HCT116 (cell line): ENCODE results near the gene COTL1. TPM values are rescaled to one million over a fixed set of nuclear protein-coding genes. Genes with fewer than 3 reads are reported as not detected.

Experiments
- ATAC-seq: fragments of 200-7000 bp; cut with Tn5 transposase; 2 replicates; pipeline ENCODE4 v1.9.1; 2020; ENCODE audit warnings: mild to moderate bottlenecking, moderate library complexity
- BruUV-seq: library from RNA; stranded (reverse); fragments of 400-500 nt; replicated peaks from 2 replicates; lab custom pipeline; 2021; lab: Mats Ljungman, UMichigan
- CTCF ChIA-PET: fragments of 300-600 bp; sonication (Branson Sonifier 250); formaldehyde crosslinking; loops from one replicate; lab custom pipeline; 2021; ENCODE audit warnings: antibody characterized with exemption; lab: Charles Lee
- POLR2A ChIA-PET: fragments of 300-600, 350-600 bp; sonication (Branson Sonifier 250); formaldehyde crosslinking; loops from one replicate; lab custom pipeline; 2021; ENCODE audit warnings: antibody characterized with exemption; lab: Charles Lee
- RAD21 ChIA-PET, 2 experiments: fragments of 300-600 bp; sonication (Branson Sonifier 250); formaldehyde crosslinking; loops; one replicate each; lab custom pipeline; 2023; ENCODE audit warnings: low total read pairs in 2 of 2; ENCODE audit not compliant: uncharacterized antibody in 2 of 2, unreplicated experiment in 2 of 2, low non-redundant PET in 1 of 2; lab: Charles Lee
- DNase-seq: peaks from one replicate; pipeline ENCODE4 v3.0.0-alpha.2; 2010; ENCODE audit warnings: low read depth, low spot score
- H2AFZ ChIP-seq: fragments of 200-600 bp; shearing (Covaris generic), sonication (generic); 2 replicates; pipeline ENCODE4 v1.6.1; 2017; ENCODE audit warnings: low read depth, mixed run types, mixed read lengths, antibody characterized with exemption, low read length; ENCODE audit not compliant: poor library complexity, severe bottlenecking
- H3K27ac ChIP-seq: 2 replicates; pipeline ENCODE4 v1.5.1; 2012; ENCODE audit warnings: low read depth, low read length
- H3K27me3 ChIP-seq: fragments of 200-600 bp; sonication (generic); 2 replicates; pipeline ENCODE4 v1.6.1; 2016; ENCODE audit warnings: mixed run types, low read length, mixed read lengths; ENCODE audit not compliant: insufficient read depth
- H3K36me3 ChIP-seq, 2 experiments: fragments of 200-500 bp in 1 of 2; fragments of 200-600 bp in 1 of 2; sonication (Bioruptor generic) in 1 of 2; sonication (generic) in 1 of 2; 2 replicates each; pipeline versions ENCODE4 v1.5.1 to v1.6.1; 2014 to 2016; ENCODE audit warnings: low read length in 2 of 2, inconsistent platforms in 1 of 2, mixed read lengths in 1 of 2, mixed run types in 1 of 2; ENCODE audit not compliant: insufficient read depth in 2 of 2, control insufficient read depth in 1 of 2
- H3K4me1 ChIP-seq, 2 experiments: fragments of 200-600 bp in 1 of 2; sonication (generic) in 1 of 2; 2 replicates each; pipeline versions ENCODE4 v1.5.1 to v1.6.1; 2012 to 2017; ENCODE audit warnings: low read length in 2 of 2, inconsistent platforms in 1 of 2, mild to moderate bottlenecking in 1 of 2, mixed read lengths in 1 of 2, mixed run types in 1 of 2, moderate library complexity in 1 of 2; ENCODE audit not compliant: insufficient read depth in 2 of 2, control insufficient read depth in 1 of 2
- H3K4me2 ChIP-seq: fragments of 200-600 bp; sonication (generic); 2 replicates; pipeline ENCODE4 v1.6.1; 2017; ENCODE audit warnings: mixed run types, low read length, mixed read lengths
- H3K4me3 ChIP-seq, 2 experiments: fragments of 200-600 bp in 1 of 2; sonication (generic) in 1 of 2; replicated peaks in 1 of 2; 2 replicates each; pipeline ENCODE4 v1.5.1; 2011 to 2016; ENCODE audit warnings: low read length in 2 of 2, control low read depth in 1 of 2, low read depth in 1 of 2, mild to moderate bottlenecking in 1 of 2, mixed read lengths in 1 of 2, mixed run types in 1 of 2
- H3K79me2 ChIP-seq: fragments of 200-600 bp; sonication (generic); 2 replicates; pipeline ENCODE4 v1.6.1; 2017; ENCODE audit warnings: mild to moderate bottlenecking, mixed run types, low read length, moderate library complexity, mixed read lengths; ENCODE audit not compliant: insufficient read depth
- H3K9ac ChIP-seq: fragments of 200-600 bp; sonication (generic); 2 replicates; pipeline ENCODE4 v1.6.1; 2016; ENCODE audit warnings: low read length, mixed read lengths
- H3K9me2 ChIP-seq: fragments of 200-600 bp; sonication (generic), shearing (Covaris generic); 2 replicates; pipeline ENCODE4 v1.6.1; 2017; ENCODE audit warnings: mixed run types, mild to moderate bottlenecking, moderate library complexity; ENCODE audit not compliant: insufficient read depth
- H3K9me3 ChIP-seq, 2 experiments: fragments of 200-500 bp in 1 of 2; fragments of 200-600 bp in 1 of 2; sonication (Bioruptor generic) in 1 of 2; sonication (generic) in 1 of 2; 2 replicates each; pipeline ENCODE4 v1.6.1; 2014 to 2017; ENCODE audit warnings: low read length in 2 of 2, mixed read lengths in 2 of 2, inconsistent platforms in 1 of 2, low read depth in 1 of 2, mild to moderate bottlenecking in 1 of 2, mixed run types in 1 of 2, moderate library complexity in 1 of 2; ENCODE audit not compliant: control insufficient read depth in 1 of 2, insufficient read depth in 1 of 2
- H4K20me1 ChIP-seq: fragments of 200-600 bp; sonication (generic), shearing (Covaris generic); 2 replicates; pipeline ENCODE4 v1.6.1; 2017; ENCODE audit warnings: mixed run types, mild to moderate bottlenecking, moderate library complexity; ENCODE audit not compliant: insufficient read depth
- CBX3 ChIP-seq: IDR thresholded peaks from 2 replicates; pipeline ENCODE4 v1.6.1; 2012; ENCODE audit warnings: low read depth
- FOSL1 ChIP-seq: IDR thresholded peaks from 2 replicates; pipeline ENCODE4 v1.6.1; 2012; ENCODE audit warnings: low read depth
- JUND ChIP-seq: IDR thresholded peaks from 2 replicates; pipeline ENCODE4 v1.6.1; 2012
- POLR2AphosphoS5 ChIP-seq: IDR thresholded peaks from 2 replicates; pipeline ENCODE4 v1.6.1; 2011; ENCODE audit warnings: mild to moderate bottlenecking, low read depth, low read length, moderate library complexity
- SIN3A ChIP-seq: IDR thresholded peaks from 2 replicates; pipeline ENCODE4 v1.6.1; 2012; ENCODE audit warnings: low read depth
- TCF7L2 ChIP-seq: IDR thresholded peaks from 2 replicates; pipeline ENCODE4 v1.7.0; 2011; ENCODE audit warnings: borderline replicate concordance, inconsistent platforms; ENCODE audit not compliant: insufficient read depth, insufficient read length; ENCODE audit errors: extremely low read depth
- ZFX ChIP-seq: fragments of 450-650 bp; IDR thresholded peaks from 2 replicates; pipeline ENCODE4 v1.6.1; 2017
- ZNF274 ChIP-seq: fragments of 200-500 bp; sonication (Bioruptor generic); IDR thresholded peaks from 2 replicates; pipeline ENCODE4 v1.6.1; 2014; ENCODE audit warnings: mild to moderate bottlenecking, low read depth, low read length, inconsistent platforms
- intact Hi-C: fragments of 100-400 bp; cut with micrococcal nuclease; formaldehyde crosslinking; loops from 2 replicates; pipeline ENCODE4 v1.10.0; 2022
- total RNA-seq: library from RNA; stranded (reverse); gene quantifications from one replicate; pipeline ENCODE4 v1.2.1, GENCODE V29; 2021; ENCODE audit not compliant: unreplicated experiment
- TF ChIP-seq, protein P1 (sequence below), 3 experiments: fragments of 200-600 bp in 1 of 3; sonication (generic) in 1 of 3; IDR thresholded peaks in 2 of 3; conservative IDR thresholded peaks in 1 of 3; 2 replicates each; pipeline ENCODE4 v1.5.1; 2012 to 2017; ENCODE audit warnings: low read depth in 2 of 3, low read length in 2 of 3, antibody characterized with exemption in 1 of 3, borderline replicate concordance in 1 of 3, control low read depth in 1 of 3, mild to moderate bottlenecking in 1 of 3, mixed read lengths in 1 of 3, mixed run types in 1 of 3, moderate library complexity in 1 of 3; ENCODE audit not compliant: insufficient read depth in 1 of 3

Gene COTL1
- total RNA-seq, 1 experiment from 2014 or later, result 276 TPM

DNA sequence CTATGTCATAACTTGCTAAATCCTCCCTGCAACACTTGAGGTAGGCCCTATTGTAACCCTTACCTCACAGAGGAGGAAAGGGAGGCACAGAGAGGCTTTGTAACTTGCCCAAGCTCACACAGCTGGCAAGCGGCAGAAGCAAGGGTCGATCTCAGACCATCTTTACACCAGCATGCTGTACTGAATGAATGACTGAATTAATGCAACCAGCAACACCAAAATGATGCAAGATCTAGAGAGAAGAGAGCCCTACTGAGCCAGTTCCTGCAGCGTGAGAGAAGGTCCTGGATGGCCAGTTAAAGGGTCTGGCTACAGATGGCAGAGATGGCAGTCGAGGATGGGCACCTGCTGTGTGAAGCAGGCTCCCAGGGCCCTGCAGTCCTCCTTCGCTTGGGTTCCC lies 22.3 kb upstream of the COTL1 start:
- no peaks in the 10 kb centered on the region for H3K9me2 ChIP-seq
- H4K20me1 ChIP-seq, result no peaks in the 10 kb centered on the region
- DNase-seq, result no peak
- no peak overlapping the region for H2AFZ ChIP-seq
- H3K9ac ChIP-seq, result no peak overlapping the region
- no peak for ATAC-seq
- intact Hi-C loops, result no loop called here
- CTCF ChIA-PET, result no interaction called here
- POLR2A ChIA-PET, result no interaction called here
- no peaks in the 10 kb centered on the region for H3K9me3 ChIP-seq
- no peak overlapping the region for H3K4me3 ChIP-seq
- H3K4me1 ChIP-seq, result peaks cover 0 to 8% of the 10 kb centered on the region in 2 experiments; a peak in 2 of 4 replicates
- no peak overlapping the region for H3K27ac ChIP-seq
- no peaks in the 10 kb centered on the region for H3K36me3 ChIP-seq
- no TSS peak for BruUV-seq
- no peaks in the 10 kb centered on the region for H3K79me2 ChIP-seq
- H3K27me3 ChIP-seq, result no peaks in the 10 kb centered on the region
- RAD21 ChIA-PET, result no interaction called here
- TF ChIP-seq JUND (no peak), CBX3 (no peak), TCF7L2 (no peak), FOSL1 (no peak), POLR2AphosphoS5 (no peak), ZFX (no peak), ZNF274 (no peak)
- TF ChIP-seq, protein P1, sequence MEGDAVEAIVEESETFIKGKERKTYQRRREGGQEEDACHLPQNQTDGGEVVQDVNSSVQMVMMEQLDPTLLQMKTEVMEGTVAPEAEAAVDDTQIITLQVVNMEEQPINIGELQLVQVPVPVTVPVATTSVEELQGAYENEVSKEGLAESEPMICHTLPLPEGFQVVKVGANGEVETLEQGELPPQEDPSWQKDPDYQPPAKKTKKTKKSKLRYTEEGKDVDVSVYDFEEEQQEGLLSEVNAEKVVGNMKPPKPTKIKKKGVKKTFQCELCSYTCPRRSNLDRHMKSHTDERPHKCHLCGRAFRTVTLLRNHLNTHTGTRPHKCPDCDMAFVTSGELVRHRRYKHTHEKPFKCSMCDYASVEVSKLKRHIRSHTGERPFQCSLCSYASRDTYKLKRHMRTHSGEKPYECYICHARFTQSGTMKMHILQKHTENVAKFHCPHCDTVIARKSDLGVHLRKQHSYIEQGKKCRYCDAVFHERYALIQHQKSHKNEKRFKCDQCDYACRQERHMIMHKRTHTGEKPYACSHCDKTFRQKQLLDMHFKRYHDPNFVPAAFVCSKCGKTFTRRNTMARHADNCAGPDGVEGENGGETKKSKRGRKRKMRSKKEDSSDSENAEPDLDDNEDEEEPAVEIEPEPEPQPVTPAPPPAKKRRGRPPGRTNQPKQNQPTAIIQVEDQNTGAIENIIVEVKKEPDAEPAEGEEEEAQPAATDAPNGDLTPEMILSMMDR (IDR thresholded peaks at IDR 0.05 in 2 of 3, conservative IDR thresholded peaks at IDR 0.05 in 1 of 3; ENCODE audit: borderline replicate concordance in 1 of 3, insufficient read depth in 1 of 3, low read depth in 2 of 3, low read length in 2 of 3), result no peak
- TF ChIP-seq, all 23 proteins: peak for 0
- H3K4me2 ChIP-seq, result no peak overlapping the region

DNA sequence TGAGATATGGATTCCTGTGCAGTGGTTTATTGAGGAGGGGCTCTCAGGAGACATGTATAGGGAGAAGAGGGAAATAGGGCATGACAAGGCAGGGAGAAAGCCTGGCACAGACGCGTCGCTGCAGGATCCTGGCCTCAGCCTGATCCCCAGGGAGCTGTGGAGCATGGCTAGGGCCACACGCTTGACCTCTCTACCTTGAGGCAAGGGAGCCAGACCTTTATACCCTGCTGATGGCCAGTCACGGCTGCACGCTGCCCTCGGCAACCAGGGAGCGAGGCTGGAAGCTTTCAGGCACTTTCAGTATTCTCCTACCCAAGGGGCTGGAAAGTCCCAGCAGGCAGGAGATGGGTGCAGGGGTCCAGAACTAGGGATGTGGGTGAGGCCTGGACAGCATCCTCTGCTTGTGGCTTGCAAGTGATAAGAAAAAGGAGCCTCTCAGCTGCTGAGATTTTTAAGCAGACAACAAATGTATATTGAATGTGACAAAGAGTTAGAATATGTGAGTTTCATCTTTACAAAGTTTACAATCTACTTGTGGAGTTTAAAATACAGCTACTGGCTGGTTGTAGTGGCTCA lies 20.4 kb upstream of the COTL1 start:
- no peaks in the 10 kb centered on the region for H3K9me2 ChIP-seq
- H3K4me1 ChIP-seq, result peaks cover 0 to 5% of the 10 kb centered on the region in 2 experiments; a peak in 2 of 4 replicates
- intact Hi-C loops, result no loop called here
- BruUV-seq, result no TSS peak
- no peak overlapping the region for H3K27ac ChIP-seq
- H3K9me3 ChIP-seq, result no peaks in the 10 kb centered on the region
- no peaks in the 10 kb centered on the region for H4K20me1 ChIP-seq
- no peaks in the 10 kb centered on the region for H3K36me3 ChIP-seq
- H3K27me3 ChIP-seq, result no peaks in the 10 kb centered on the region
- no peak for TF ChIP-seq SIN3A
- no peak overlapping the region for H2AFZ ChIP-seq
- DNase-seq (no peak), ATAC-seq (no peak)
- CTCF ChIA-PET, result no interaction called here
- H3K4me2 ChIP-seq, result no peak overlapping the region
- POLR2A ChIA-PET, result no interaction called here
- H3K9ac ChIP-seq, result no peak overlapping the region
- H3K79me2 ChIP-seq, result no peaks in the 10 kb centered on the region
- no peak overlapping the region for H3K4me3 ChIP-seq
- RAD21 ChIA-PET, result no interaction called here
